Colonic mucosa (tissue), 4 donors: ENCODE results near the gene GFOD2. TPM values are rescaled to one million over a fixed set of nuclear protein-coding genes. Genes with fewer than 3 reads are reported as not detected.

Experiments
- DNase-seq: peaks from one replicate; pipeline ENCODE4 v3.0.0-alpha.2; 2020
- H3K27ac ChIP-seq: fragments of 200-600 bp; one replicate; pipeline ENCODE4 v1.8.0; 2021
- H3K27me3 ChIP-seq: fragments of 200-600 bp; one replicate; pipeline ENCODE4 v1.8.0; 2021
- H3K36me3 ChIP-seq: fragments of 200-600 bp; one replicate; pipeline ENCODE4 v1.8.0; 2021
- H3K4me1 ChIP-seq: fragments of 200-600 bp; one replicate; pipeline ENCODE4 v1.8.0; 2021; ENCODE audit warnings: mild to moderate bottlenecking
- H3K4me3 ChIP-seq: fragments of 200-600 bp; one replicate; pipeline ENCODE4 v1.8.0; 2021
- H3K9ac ChIP-seq, 2 donors: one replicate each; pipeline ENCODE4 v1.7.0; 2013; ENCODE audit warnings: control low read depth in 2 of 2, low read depth in 2 of 2, low read length in 2 of 2
- H3K9me3 ChIP-seq: fragments of 200-600 bp; one replicate; pipeline ENCODE4 v1.8.0; 2021
- CTCF ChIP-seq: fragments of 200-600 bp; IDR thresholded peaks from one replicate; pipeline ENCODE4 v1.8.0; 2022; ENCODE audit warnings: antibody characterized with exemption, mild to moderate bottlenecking
- intact Hi-C: fragments of 100-400 bp; cut with DNase I; formaldehyde crosslinking; loops from one replicate; pipeline ENCODE4 v1.14.1; 2022
- total RNA-seq, 2 donors: library from RNA; stranded (reverse); fragmentation: NEBNext Ultra II Directional in 1 of 2; extraction: Animal tissue kit (Norgen Biotek cat#: 25700) in 1 of 2; gene quantifications; one replicate each; pipeline ENCODE4 v1.2.1, GENCODE V29; 2021
- donor health status: healthy.
- donor health status: DM: no; HTN: no; CAD: no.
- donor health status: DM: no; HTN: no; CAD: no.

Gene GFOD2
- total RNA-seq = 10 to 100 TPM; 22.1 to 33.8 TPM

- DNase-seq = peak; percentile 98
- no peak for TF ChIP-seq CTCF
- Histone ChIP-seq H3K9me3 (no peaks in the 10 kb centered on the region), H3K27me3 (no peaks in the 10 kb centered on the region), H3K27ac (peak within 1 kb of the TSS; percentile 66), H3K9ac (peak within 1 kb of the TSS; percentile 81 to 87), H3K4me3 (peak within 1 kb of the TSS; percentile 94), H3K36me3 (no peaks in the 10 kb centered on the region), H3K4me1 (peaks cover 14% of the 10 kb centered on the region)
- intact Hi-C loops = loop anchor here (5.0 kb wide), 1 partner anchor 42 kb away; no protein-coding TSS in a partner anchor
These were observed at the start of gene GFOD2 for GRCh38 chr16:67719048-67719777. Gene GFOD2, minus strand, starts transcription at chr16:67719316. Its CDS starts 33,601 bp downstream, at chr16:67685715.

GRCh38 chr16:67767953-67768352 lies 48.8 kb upstream of the GFOD2 start:
- Histone ChIP-seq H3K27ac (no peak overlapping the region), H3K4me1 (no peaks in the 10 kb centered on the region), H3K36me3 (no peaks in the 10 kb centered on the region), H3K9ac (no peak overlapping the region), H3K9me3 (no peaks in the 10 kb centered on the region), H3K27me3 (no peaks in the 10 kb centered on the region), H3K4me3 (no peak overlapping the region)
- intact Hi-C loops = no loop called here
- DNase-seq = no peak
- no peak for TF ChIP-seq CTCF

- Histone ChIP-seq H3K36me3 (no peaks in the 10 kb centered on the region), H3K4me1 (no peaks in the 10 kb centered on the region)
- intact Hi-C loops = no loop called here
These were observed 47.2 kb upstream of the GFOD2 start for GRCh38 chr16:67766291-67766690.

GRCh38 chr16:67764158-67764667 lies 45.1 kb upstream of the GFOD2 start:
- no peaks in the 10 kb centered on the region for H3K9me3 ChIP-seq
- H3K27ac ChIP-seq = no peak overlapping the region
- no peaks in the 10 kb centered on the region for H3K4me1 ChIP-seq
- TF ChIP-seq CTCF = no peak
- no peak overlapping the region for H3K9ac ChIP-seq
- DNase-seq = no peak
- no peaks in the 10 kb centered on the region for H3K27me3 ChIP-seq
- H3K36me3 ChIP-seq = no peaks in the 10 kb centered on the region
- intact Hi-C loops = no loop called here
- no peak overlapping the region for H3K4me3 ChIP-seq

More at GRCh38 chr16:67766291-67766690, 47.2 kb upstream of the GFOD2 start:
- Histone ChIP-seq H3K27me3 (no peaks in the 10 kb centered on the region), H3K9me3 (no peaks in the 10 kb centered on the region), H3K27ac (no peak overlapping the region), H3K4me3 (no peak overlapping the region), H3K9ac (no peak overlapping the region)
- no peak for DNase-seq
- TF ChIP-seq CTCF = no peak

- DNase-seq = no peak
- H3K36me3 ChIP-seq = no peaks in the 10 kb centered on the region
- no peak overlapping the region for H3K4me3 ChIP-seq
- intact Hi-C loops = no loop called here
- H3K9me3 ChIP-seq = no peaks in the 10 kb centered on the region
- no peaks in the 10 kb centered on the region for H3K4me1 ChIP-seq
- no peak overlapping the region for H3K27ac ChIP-seq
- TF ChIP-seq CTCF = no peak
- no peaks in the 10 kb centered on the region for H3K27me3 ChIP-seq
- no peak overlapping the region for H3K9ac ChIP-seq
These were observed 44.0 kb upstream of the GFOD2 start for GRCh38 chr16:67763066-67763465.
